ENCODE measurements around the gene TIGD6. TPM values are rescaled to one million over a fixed set of nuclear protein-coding genes. Genes with fewer than 3 reads are reported as not detected.

TIGD6 gene
- total RNA-seq, 1 donor from 2014 or later: 2.7 TPM

GRCh38 chr5:150017226-150018005 is 17.0 kb upstream of the TIGD6 start:
- ATAC-seq (no peak), DNase-seq (ENCODE audit: low spot score) (no peak)

GRCh38 chr5:150016537-150016936 is 16.1 kb upstream of the TIGD6 start:
- ATAC-seq (no peak), DNase-seq (ENCODE audit: low spot score) (no peak)

GRCh38 chr5:150015415-150015814 is 15.0 kb upstream of the TIGD6 start:
- DNase-seq (ENCODE audit: low spot score): no peak
- no peak for ATAC-seq

- no peak for DNase-seq (ENCODE audit: low spot score)
- no peak for ATAC-seq
Measured at GRCh38 chr5:150014456-150014855, 14.0 kb upstream of the TIGD6 start.

GRCh38 chr5:150013931-150014330 is 13.5 kb upstream of the TIGD6 start:
- ATAC-seq (no peak), DNase-seq (ENCODE audit: low spot score) (no peak)

- ATAC-seq (no peak), DNase-seq (ENCODE audit: low spot score) (no peak)
Measured at GRCh38 chr5:150009671-150010387, 9.4 kb upstream of the TIGD6 start.

- no peak for DNase-seq (ENCODE audit: low spot score)
- no peak for ATAC-seq
Measured at GRCh38 chr5:150007050-150007449, 6.6 kb upstream of the TIGD6 start.

- ATAC-seq (no peak), DNase-seq (ENCODE audit: low spot score) (no peak)
Measured at GRCh38 chr5:150006318-150006717, 5.9 kb upstream of the TIGD6 start.

GRCh38 chr5:150001660-150002486 is 1.4 kb upstream of the TIGD6 start:
- DNase-seq (ENCODE audit: low spot score): peak; percentile 49
- peak; percentile 57 for ATAC-seq

- peak; percentile 51 for ATAC-seq
- peak; percentile 56 for DNase-seq (ENCODE audit: low spot score)
Measured at GRCh38 chr5:150000990-150001659, 671 bp upstream of the TIGD6 start.

GRCh38 chr5:149999866-150000255 is 593 bp downstream of the TIGD6 start:
- ATAC-seq (no peak), DNase-seq (ENCODE audit: low spot score) (no peak)

GRCh38 chr5:149999359-149999758 is 1.1 kb downstream of the TIGD6 start:
- ATAC-seq (no peak), DNase-seq (ENCODE audit: low spot score) (no peak)

GRCh38 chr5:149998281-149998680 is 2.2 kb downstream of the TIGD6 start:
- ATAC-seq: no peak
- no peak for DNase-seq (ENCODE audit: low spot score)

GRCh38 chr5:149996205-149996890 is 4.1 kb downstream of the TIGD6 start:
- DNase-seq (ENCODE audit: low spot score) (no peak), ATAC-seq (no peak)

GRCh38 chr5:149995385-149996204 is 4.9 kb downstream of the TIGD6 start:
- no peak for DNase-seq (ENCODE audit: low spot score)
- no peak for ATAC-seq

- ATAC-seq (no peak), DNase-seq (ENCODE audit: low spot score) (no peak)
Measured at GRCh38 chr5:149993471-149993870, 7.0 kb downstream of the TIGD6 start.

GRCh38 chr5:149990518-149991376 is 9.7 kb downstream of the TIGD6 start:
- ATAC-seq: peak; percentile 99
- DNase-seq (ENCODE audit: low spot score): peak; percentile 67

GRCh38 chr5:149988126-149988525 is 12.3 kb downstream of the TIGD6 start:
- ATAC-seq: no peak
- DNase-seq (ENCODE audit: low spot score): no peak

GRCh38 chr5:149982505-149982904 is 17.9 kb downstream of the TIGD6 start:
- DNase-seq (ENCODE audit: low spot score) (no peak), ATAC-seq (no peak)
